Endodermal cell (in vitro differentiated cells): ENCODE data around the gene BTRC. TPM values are rescaled to one million over a fixed set of nuclear protein-coding genes. Genes with fewer than 3 reads are reported as not detected.

Experiments used
- DNase-seq: peaks from one replicate; pipeline ENCODE4 v3.0.0-alpha.2; 2017
- H3K27ac ChIP-seq: 2 replicates; pipeline ENCODE4 v1.5.1; 2013; ENCODE audit warnings: mild to moderate bottlenecking, low read depth, low read length, moderate library complexity
- H3K27me3 ChIP-seq: 2 replicates; pipeline ENCODE4 v1.6.1; 2013; ENCODE audit warnings: mild to moderate bottlenecking, low read length, moderate library complexity; ENCODE audit not compliant: insufficient read depth, control insufficient read depth, poor library complexity, severe bottlenecking
- H3K36me3 ChIP-seq: 2 replicates; pipeline ENCODE4 v1.7.0; 2013; ENCODE audit warnings: mild to moderate bottlenecking, low read length, moderate library complexity; ENCODE audit not compliant: control insufficient read depth, insufficient read depth
- H3K4me1 ChIP-seq: one replicate; pipeline ENCODE4 v1.7.0; 2013; ENCODE audit warnings: low read length; ENCODE audit not compliant: control insufficient read depth, insufficient read depth
- H3K4me3 ChIP-seq: 2 replicates; pipeline ENCODE4 v1.5.1; 2013; ENCODE audit warnings: mild to moderate bottlenecking, low read length, moderate library complexity
- H3K9ac ChIP-seq: 2 replicates; pipeline ENCODE4 v1.6.1; 2013; ENCODE audit warnings: mild to moderate bottlenecking, low read length, moderate library complexity; ENCODE audit not compliant: poor library complexity, severe bottlenecking; ENCODE audit errors: extremely low read depth
- H3K9me3 ChIP-seq: 2 replicates; pipeline ENCODE4 v1.6.1; 2013; ENCODE audit warnings: mild to moderate bottlenecking, low read length, moderate library complexity; ENCODE audit not compliant: control insufficient read depth
- H3K27ac Mint-ChIP-seq: 2 replicates; pipeline ENCODE4 v1.8.0; 2020; ENCODE audit warnings: mixed read lengths
- H3K27me3 Mint-ChIP-seq: 2 replicates; pipeline ENCODE4 v1.8.0; 2021; ENCODE audit warnings: mild to moderate bottlenecking, mixed read lengths; ENCODE audit not compliant: insufficient read depth
- H3K36me3 Mint-ChIP-seq: 2 replicates; pipeline ENCODE4 v1.8.0; 2020; ENCODE audit warnings: low read depth, mixed read lengths
- H3K4me1 Mint-ChIP-seq: 2 replicates; pipeline ENCODE4 v1.8.0; 2020; ENCODE audit warnings: mixed read lengths
- H3K4me3 Mint-ChIP-seq: 2 replicates; pipeline ENCODE4 v1.8.0; 2020; ENCODE audit warnings: mild to moderate bottlenecking, moderate library complexity, mixed read lengths
- H3K9me3 Mint-ChIP-seq: 2 replicates; pipeline ENCODE4 v1.8.0; 2020; ENCODE audit warnings: mild to moderate bottlenecking, mixed read lengths
- WGBS, 2 experiments: methylation state at CpG; one replicate each; pipeline versions ENCODE4 v1.1.5 to v1.1.7; 2013; ENCODE audit warnings: missing lambda C conversion rate in 2 of 2, mixed read lengths in 1 of 2; ENCODE audit not compliant: insufficient coverage in 1 of 2, insufficient read length in 1 of 2; 5-methylcytosine and 5-hydroxymethylcytosine counted together
- total RNA-seq, 2 donors: library from RNA; stranded (reverse); fragmentation: NEBNext Ultra II Directional in 1 of 2; extraction: Animal tissue kit (Norgen Biotek cat#: 25700) in 1 of 2; gene quantifications; 2 replicates in 1 of 2; 3 replicates in 1 of 2; pipeline ENCODE4 v1.2.1, GENCODE V29; 2021
- TF ChIP-seq, protein P1 (sequence below): fragments of 200-600 bp; sonication (generic); conservative IDR thresholded peaks from 2 replicates; pipeline ENCODE4 v1.5.0; 2021; ENCODE audit warnings: antibody characterized with exemption, mild to moderate bottlenecking

BTRC gene
- total RNA-seq, 2 donors from 2014 or later: 30.1 to 38.2 TPM

DNA sequence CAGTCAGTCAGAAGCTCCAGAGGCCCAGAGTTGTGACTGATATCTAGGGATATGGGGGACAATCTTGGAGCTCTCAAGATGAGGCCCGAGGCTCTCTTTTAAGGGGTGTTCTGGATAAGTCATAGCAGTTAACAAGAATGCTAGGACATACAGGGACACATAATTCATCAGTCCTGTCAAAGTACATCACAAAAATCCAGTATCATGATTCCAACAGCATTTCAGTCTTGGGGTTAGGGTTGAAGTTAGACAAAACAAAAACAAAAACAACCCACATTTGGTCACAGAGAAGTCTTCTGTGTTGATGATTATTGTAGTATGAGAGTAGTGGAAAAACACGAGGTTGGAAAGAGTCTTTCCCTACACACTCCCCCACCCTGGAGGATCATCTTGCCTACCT is 39.4 kb downstream of the BTRC start:
- Mint-ChIP-seq H3K9me3 (no peaks in the 10 kb centered on the region), H3K27me3 (no peaks in the 10 kb centered on the region), H3K27ac (no peak overlapping the region), H3K4me3 (no peak overlapping the region), H3K4me1 (peaks cover 28% of the 10 kb centered on the region), H3K36me3 (peaks cover 2% of the 10 kb centered on the region)
- Histone ChIP-seq H3K27me3 (no peaks in the 10 kb centered on the region), H3K27ac (no peak overlapping the region), H3K4me3 (no peak overlapping the region), H3K36me3 (no peaks in the 10 kb centered on the region), H3K4me1 (peaks cover 9% of the 10 kb centered on the region), H3K9me3 (no peaks in the 10 kb centered on the region), H3K9ac (no peak overlapping the region)
- TF ChIP-seq, protein P1, sequence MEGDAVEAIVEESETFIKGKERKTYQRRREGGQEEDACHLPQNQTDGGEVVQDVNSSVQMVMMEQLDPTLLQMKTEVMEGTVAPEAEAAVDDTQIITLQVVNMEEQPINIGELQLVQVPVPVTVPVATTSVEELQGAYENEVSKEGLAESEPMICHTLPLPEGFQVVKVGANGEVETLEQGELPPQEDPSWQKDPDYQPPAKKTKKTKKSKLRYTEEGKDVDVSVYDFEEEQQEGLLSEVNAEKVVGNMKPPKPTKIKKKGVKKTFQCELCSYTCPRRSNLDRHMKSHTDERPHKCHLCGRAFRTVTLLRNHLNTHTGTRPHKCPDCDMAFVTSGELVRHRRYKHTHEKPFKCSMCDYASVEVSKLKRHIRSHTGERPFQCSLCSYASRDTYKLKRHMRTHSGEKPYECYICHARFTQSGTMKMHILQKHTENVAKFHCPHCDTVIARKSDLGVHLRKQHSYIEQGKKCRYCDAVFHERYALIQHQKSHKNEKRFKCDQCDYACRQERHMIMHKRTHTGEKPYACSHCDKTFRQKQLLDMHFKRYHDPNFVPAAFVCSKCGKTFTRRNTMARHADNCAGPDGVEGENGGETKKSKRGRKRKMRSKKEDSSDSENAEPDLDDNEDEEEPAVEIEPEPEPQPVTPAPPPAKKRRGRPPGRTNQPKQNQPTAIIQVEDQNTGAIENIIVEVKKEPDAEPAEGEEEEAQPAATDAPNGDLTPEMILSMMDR: no peak
- DNase-seq: no peak
- 100% methylated on average over 2 of the region's 2 CpGs; no CpG with 5 or more reads in 1 of the 2 experiments for WGBS, 2 experiments

DNA sequence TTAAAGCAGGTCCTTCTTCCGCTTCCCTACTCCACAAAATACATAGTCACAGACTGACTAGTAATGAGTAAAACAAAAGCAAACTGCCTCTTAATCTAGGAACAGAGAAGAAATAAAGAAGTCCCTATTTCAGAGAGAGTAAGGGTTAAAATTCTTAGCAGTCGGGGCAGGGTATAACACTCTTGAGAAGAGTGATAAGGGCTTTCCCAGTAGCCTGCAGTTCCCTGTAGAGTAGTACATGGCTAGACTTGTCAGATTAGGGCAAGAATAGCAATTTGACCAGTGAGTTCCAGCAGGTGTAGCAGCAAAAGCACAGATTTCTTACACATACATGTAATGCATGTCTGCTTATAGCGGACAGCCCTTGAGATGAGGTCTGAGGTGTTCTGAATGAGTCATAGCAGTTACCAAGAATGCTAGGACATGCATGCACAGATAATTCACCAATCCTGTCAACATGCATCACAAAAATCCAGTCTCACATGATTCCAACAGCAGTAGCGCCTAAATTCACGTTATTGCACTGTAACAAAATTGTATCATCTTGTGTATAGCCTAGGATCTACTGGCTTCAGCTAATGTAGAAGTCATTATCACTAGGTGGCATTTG is 40.7 kb downstream of the BTRC start:
- Histone ChIP-seq H3K9ac (no peak overlapping the region), H3K27me3 (no peaks in the 10 kb centered on the region), H3K4me3 (peak overlapping the region; percentile 35), H3K36me3 (no peaks in the 10 kb centered on the region), H3K27ac (no peak overlapping the region), H3K4me1 (peaks cover 9% of the 10 kb centered on the region), H3K9me3 (no peaks in the 10 kb centered on the region)
- Mint-ChIP-seq H3K4me3 (no peak overlapping the region), H3K36me3 (peaks cover 4% of the 10 kb centered on the region), H3K27me3 (no peaks in the 10 kb centered on the region), H3K4me1 (peaks cover 28% of the 10 kb centered on the region), H3K27ac (no peak overlapping the region), H3K9me3 (no peaks in the 10 kb centered on the region)
- TF ChIP-seq, protein P1: no peak
- WGBS, 2 experiments: 77 to 81% methylated on average over 4 to 5 of the region's 5 CpGs
- DNase-seq: no peak

DNA sequence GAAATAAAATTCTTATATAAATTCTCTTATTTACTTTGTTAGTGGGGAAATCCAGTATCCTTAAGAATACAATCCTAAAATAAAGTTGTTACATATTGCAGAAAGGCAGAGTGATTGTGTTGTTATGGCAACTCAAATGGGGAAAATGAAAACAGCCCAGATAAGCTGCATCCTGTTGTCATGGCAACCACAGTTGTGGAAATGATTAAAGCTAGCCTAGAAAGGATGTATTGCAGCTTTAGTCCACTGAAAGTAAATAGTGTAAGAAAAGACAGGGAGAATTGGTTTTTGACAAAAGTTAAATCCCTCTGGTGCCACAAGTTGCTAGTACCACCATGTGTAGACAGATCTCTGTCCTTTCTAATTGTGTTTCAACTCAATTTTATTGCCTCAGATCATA is 43.2 kb downstream of the BTRC start:
- Mint-ChIP-seq H3K27ac (no peak overlapping the region), H3K4me1 (peaks cover 25% of the 10 kb centered on the region), H3K4me3 (no peak overlapping the region), H3K9me3 (no peaks in the 10 kb centered on the region), H3K36me3 (peaks cover 4% of the 10 kb centered on the region), H3K27me3 (no peaks in the 10 kb centered on the region)
- no peaks in the 10 kb centered on the region for H3K36me3 ChIP-seq
- H3K4me1 ChIP-seq: peaks cover 9% of the 10 kb centered on the region
- no peaks in the 10 kb centered on the region for H3K27me3 ChIP-seq
- TF ChIP-seq, protein P1: no peak
- no peak overlapping the region for H3K27ac ChIP-seq
- H3K9me3 ChIP-seq: no peaks in the 10 kb centered on the region
- no peak for DNase-seq
- H3K9ac ChIP-seq: no peak overlapping the region
- H3K4me3 ChIP-seq: no peak overlapping the region
